HCT116 (cell line): ENCODE measurements around the gene PAPPA2. TPM values are rescaled to one million over a fixed set of nuclear protein-coding genes. Genes with fewer than 3 reads are reported as not detected.

ENCODE experiments used
- ATAC-seq: fragments of 200-7000 bp; cut with Tn5 transposase; 2 replicates; pipeline ENCODE4 v1.9.1; 2020; ENCODE audit warnings: mild to moderate bottlenecking, moderate library complexity
- BruUV-seq: library from RNA; stranded (reverse); fragments of 400-500 nt; replicated peaks from 2 replicates; lab custom pipeline; 2021; lab: Mats Ljungman, UMichigan
- CTCF ChIA-PET: fragments of 300-600 bp; sonication (Branson Sonifier 250); formaldehyde crosslinking; loops from one replicate; lab custom pipeline; 2021; ENCODE audit warnings: antibody characterized with exemption; lab: Charles Lee
- POLR2A ChIA-PET: fragments of 300-600, 350-600 bp; sonication (Branson Sonifier 250); formaldehyde crosslinking; loops from one replicate; lab custom pipeline; 2021; ENCODE audit warnings: antibody characterized with exemption; lab: Charles Lee
- RAD21 ChIA-PET, 2 experiments: fragments of 300-600 bp; sonication (Branson Sonifier 250); formaldehyde crosslinking; loops; one replicate each; lab custom pipeline; 2023; ENCODE audit warnings: low total read pairs in 2 of 2; ENCODE audit not compliant: uncharacterized antibody in 2 of 2, unreplicated experiment in 2 of 2, low non-redundant PET in 1 of 2; lab: Charles Lee
- DNase-seq: peaks from one replicate; pipeline ENCODE4 v3.0.0-alpha.2; 2010; ENCODE audit warnings: low read depth, low spot score
- H2AFZ ChIP-seq: fragments of 200-600 bp; shearing (Covaris generic), sonication (generic); 2 replicates; pipeline ENCODE4 v1.6.1; 2017; ENCODE audit warnings: low read depth, mixed run types, mixed read lengths, antibody characterized with exemption, low read length; ENCODE audit not compliant: poor library complexity, severe bottlenecking
- H3K27ac ChIP-seq: 2 replicates; pipeline ENCODE4 v1.5.1; 2012; ENCODE audit warnings: low read depth, low read length
- H3K27me3 ChIP-seq: fragments of 200-600 bp; sonication (generic); 2 replicates; pipeline ENCODE4 v1.6.1; 2016; ENCODE audit warnings: mixed run types, low read length, mixed read lengths; ENCODE audit not compliant: insufficient read depth
- H3K36me3 ChIP-seq, 2 experiments: fragments of 200-500 bp in 1 of 2; fragments of 200-600 bp in 1 of 2; sonication (Bioruptor generic) in 1 of 2; sonication (generic) in 1 of 2; 2 replicates each; pipeline versions ENCODE4 v1.5.1 to v1.6.1; 2014 to 2016; ENCODE audit warnings: low read length in 2 of 2, inconsistent platforms in 1 of 2, mixed read lengths in 1 of 2, mixed run types in 1 of 2; ENCODE audit not compliant: insufficient read depth in 2 of 2, control insufficient read depth in 1 of 2
- H3K4me1 ChIP-seq, 2 experiments: fragments of 200-600 bp in 1 of 2; sonication (generic) in 1 of 2; 2 replicates each; pipeline versions ENCODE4 v1.5.1 to v1.6.1; 2012 to 2017; ENCODE audit warnings: low read length in 2 of 2, inconsistent platforms in 1 of 2, mild to moderate bottlenecking in 1 of 2, mixed read lengths in 1 of 2, mixed run types in 1 of 2, moderate library complexity in 1 of 2; ENCODE audit not compliant: insufficient read depth in 2 of 2, control insufficient read depth in 1 of 2
- H3K4me2 ChIP-seq: fragments of 200-600 bp; sonication (generic); 2 replicates; pipeline ENCODE4 v1.6.1; 2017; ENCODE audit warnings: mixed run types, low read length, mixed read lengths
- H3K4me3 ChIP-seq, 2 experiments: fragments of 200-600 bp in 1 of 2; sonication (generic) in 1 of 2; replicated peaks in 1 of 2; 2 replicates each; pipeline ENCODE4 v1.5.1; 2011 to 2016; ENCODE audit warnings: low read length in 2 of 2, control low read depth in 1 of 2, low read depth in 1 of 2, mild to moderate bottlenecking in 1 of 2, mixed read lengths in 1 of 2, mixed run types in 1 of 2
- H3K79me2 ChIP-seq: fragments of 200-600 bp; sonication (generic); 2 replicates; pipeline ENCODE4 v1.6.1; 2017; ENCODE audit warnings: mild to moderate bottlenecking, mixed run types, low read length, moderate library complexity, mixed read lengths; ENCODE audit not compliant: insufficient read depth
- H3K9ac ChIP-seq: fragments of 200-600 bp; sonication (generic); 2 replicates; pipeline ENCODE4 v1.6.1; 2016; ENCODE audit warnings: low read length, mixed read lengths
- H3K9me2 ChIP-seq: fragments of 200-600 bp; sonication (generic), shearing (Covaris generic); 2 replicates; pipeline ENCODE4 v1.6.1; 2017; ENCODE audit warnings: mixed run types, mild to moderate bottlenecking, moderate library complexity; ENCODE audit not compliant: insufficient read depth
- H3K9me3 ChIP-seq, 2 experiments: fragments of 200-500 bp in 1 of 2; fragments of 200-600 bp in 1 of 2; sonication (Bioruptor generic) in 1 of 2; sonication (generic) in 1 of 2; 2 replicates each; pipeline ENCODE4 v1.6.1; 2014 to 2017; ENCODE audit warnings: low read length in 2 of 2, mixed read lengths in 2 of 2, inconsistent platforms in 1 of 2, low read depth in 1 of 2, mild to moderate bottlenecking in 1 of 2, mixed run types in 1 of 2, moderate library complexity in 1 of 2; ENCODE audit not compliant: control insufficient read depth in 1 of 2, insufficient read depth in 1 of 2
- H4K20me1 ChIP-seq: fragments of 200-600 bp; sonication (generic), shearing (Covaris generic); 2 replicates; pipeline ENCODE4 v1.6.1; 2017; ENCODE audit warnings: mixed run types, mild to moderate bottlenecking, moderate library complexity; ENCODE audit not compliant: insufficient read depth
- CBX3 ChIP-seq: IDR thresholded peaks from 2 replicates; pipeline ENCODE4 v1.6.1; 2012; ENCODE audit warnings: low read depth
- CEBPB ChIP-seq: IDR thresholded peaks from 2 replicates; pipeline ENCODE4 v1.6.1; 2012; ENCODE audit warnings: low read depth
- ELF1 ChIP-seq: IDR thresholded peaks from 2 replicates; pipeline ENCODE4 v1.6.1; 2012; ENCODE audit warnings: low read depth, borderline replicate concordance
- EZH2 ChIP-seq: fragments of 200-600 bp; sonication (generic); IDR thresholded peaks from 2 replicates; pipeline ENCODE4 v1.6.1; 2017; ENCODE audit warnings: antibody characterized with exemption, mixed run types
- EZH2phosphoT487 ChIP-seq: fragments of 200-600 bp; IDR thresholded peaks from 2 replicates; pipeline ENCODE4 v1.6.1; 2018; ENCODE audit warnings: antibody characterized with exemption, borderline replicate concordance
- FOSL1 ChIP-seq: IDR thresholded peaks from 2 replicates; pipeline ENCODE4 v1.6.1; 2012; ENCODE audit warnings: low read depth
- JUND ChIP-seq: IDR thresholded peaks from 2 replicates; pipeline ENCODE4 v1.6.1; 2012
- MAX ChIP-seq: IDR thresholded peaks from 2 replicates; pipeline ENCODE4 v1.6.1; 2012
- POLR2A ChIP-seq: IDR thresholded peaks from 2 replicates; pipeline ENCODE4 v1.7.0; 2011; ENCODE audit warnings: borderline replicate concordance; ENCODE audit not compliant: insufficient read depth, insufficient read length; ENCODE audit errors: extremely low read depth
- POLR2AphosphoS5 ChIP-seq: IDR thresholded peaks from 2 replicates; pipeline ENCODE4 v1.6.1; 2011; ENCODE audit warnings: mild to moderate bottlenecking, low read depth, low read length, moderate library complexity
- RAD21 ChIP-seq: IDR thresholded peaks from 2 replicates; pipeline ENCODE4 v1.6.1; 2012; ENCODE audit warnings: low read depth, mild to moderate bottlenecking
- SIN3A ChIP-seq: IDR thresholded peaks from 2 replicates; pipeline ENCODE4 v1.6.1; 2012; ENCODE audit warnings: low read depth
- SP1 ChIP-seq: IDR thresholded peaks from 2 replicates; pipeline ENCODE4 v1.6.1; 2012; ENCODE audit warnings: low read depth
- SRF ChIP-seq: IDR thresholded peaks from 2 replicates; pipeline ENCODE4 v1.6.1; 2012; ENCODE audit warnings: low read depth
- TCF7L2 ChIP-seq: IDR thresholded peaks from 2 replicates; pipeline ENCODE4 v1.7.0; 2011; ENCODE audit warnings: borderline replicate concordance, inconsistent platforms; ENCODE audit not compliant: insufficient read depth, insufficient read length; ENCODE audit errors: extremely low read depth
- ZFX ChIP-seq: fragments of 450-650 bp; IDR thresholded peaks from 2 replicates; pipeline ENCODE4 v1.6.1; 2017
- ZNF274 ChIP-seq: fragments of 200-500 bp; sonication (Bioruptor generic); IDR thresholded peaks from 2 replicates; pipeline ENCODE4 v1.6.1; 2014; ENCODE audit warnings: mild to moderate bottlenecking, low read depth, low read length, inconsistent platforms
- intact Hi-C: fragments of 100-400 bp; cut with micrococcal nuclease; formaldehyde crosslinking; loops from 2 replicates; pipeline ENCODE4 v1.10.0; 2022
- total RNA-seq: library from RNA; stranded (reverse); gene quantifications from one replicate; pipeline ENCODE4 v1.2.1, GENCODE V29; 2021; ENCODE audit not compliant: unreplicated experiment
- TF ChIP-seq, protein P1 (sequence below), 3 experiments: fragments of 200-600 bp in 1 of 3; sonication (generic) in 1 of 3; IDR thresholded peaks in 2 of 3; conservative IDR thresholded peaks in 1 of 3; 2 replicates each; pipeline ENCODE4 v1.5.1; 2012 to 2017; ENCODE audit warnings: low read depth in 2 of 3, low read length in 2 of 3, antibody characterized with exemption in 1 of 3, borderline replicate concordance in 1 of 3, control low read depth in 1 of 3, mild to moderate bottlenecking in 1 of 3, mixed read lengths in 1 of 3, mixed run types in 1 of 3, moderate library complexity in 1 of 3; ENCODE audit not compliant: insufficient read depth in 1 of 3
- TF ChIP-seq, protein P2 (sequence below): IDR thresholded peaks from 2 replicates; pipeline ENCODE4 v1.6.1; 2012

PAPPA2 gene
- total RNA-seq, 1 experiment from 2014 or later: not detected

DNA sequence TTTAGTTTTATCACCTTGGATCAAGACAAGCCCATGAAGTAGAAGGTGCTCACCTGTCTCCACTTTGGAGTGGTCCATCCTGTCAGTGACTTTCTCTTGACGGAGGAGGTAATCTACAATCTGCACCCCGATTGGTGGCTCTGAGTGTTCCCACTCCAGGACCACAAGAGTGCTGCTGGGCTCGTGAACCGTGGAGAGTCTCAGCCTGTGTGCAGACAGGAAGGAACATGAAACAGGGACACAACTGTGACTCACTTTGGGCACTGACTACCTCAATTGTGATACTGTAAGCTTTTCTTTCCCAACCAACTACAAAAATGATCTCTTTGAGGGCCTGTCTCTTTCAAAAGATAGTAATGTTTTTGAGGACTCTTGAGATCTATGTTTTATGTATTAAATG is 421.3 kb downstream of the PAPPA2 start:
- Histone ChIP-seq H2AFZ (no peak overlapping the region), H3K9ac (no peak overlapping the region), H3K4me3 (no peak overlapping the region), H4K20me1 (no peaks in the 10 kb centered on the region), H3K9me2 (no peaks in the 10 kb centered on the region), H3K4me1 (no peaks in the 10 kb centered on the region), H3K27ac (no peak overlapping the region), H3K27me3 (peaks cover 21% of the 10 kb centered on the region), H3K36me3 (no peaks in the 10 kb centered on the region), H3K9me3 (no peaks in the 10 kb centered on the region)
- ChIA-PET CTCF (interaction anchor here (1.8 kb wide), 1 partner anchor 14 kb away, joined by 4 read pairs; no protein-coding TSS in a partner anchor), POLR2A (no interaction called here), RAD21 (no interaction called here)
- DNase-seq (no peak), ATAC-seq (no peak)
- BruUV-seq: no TSS peak
- TF ChIP-seq RAD21: no peak
- TF ChIP-seq, all 23 proteins: peak for 0
- no peak overlapping the region for H3K4me2 ChIP-seq
- intact Hi-C loops: no loop called here
- H3K79me2 ChIP-seq: no peaks in the 10 kb centered on the region

GRCh38 chr1:176884911-176885310 is 421.9 kb downstream of the PAPPA2 start:
- H3K36me3 ChIP-seq: no peaks in the 10 kb centered on the region
- H3K4me2 ChIP-seq: no peak overlapping the region
- ATAC-seq (no peak), DNase-seq (no peak)
- intact Hi-C loops: no loop called here
- H3K9me3 ChIP-seq: no peaks in the 10 kb centered on the region
- POLR2A ChIA-PET: no interaction called here
- H3K27ac ChIP-seq: no peak overlapping the region
- H3K4me3 ChIP-seq: no peak overlapping the region
- no peak overlapping the region for H2AFZ ChIP-seq
- no TSS peak for BruUV-seq
- no peaks in the 10 kb centered on the region for H3K9me2 ChIP-seq
- H3K9ac ChIP-seq: no peak overlapping the region
- no peaks in the 10 kb centered on the region for H3K79me2 ChIP-seq
- RAD21 ChIA-PET: no interaction called here
- no peaks in the 10 kb centered on the region for H3K4me1 ChIP-seq
- no peaks in the 10 kb centered on the region for H4K20me1 ChIP-seq
- CTCF ChIA-PET: no interaction called here
- TF ChIP-seq SP1: no peak
- no peak for TF ChIP-seq POLR2A
- no peak for TF ChIP-seq FOSL1
- no peak for TF ChIP-seq RAD21
- TF ChIP-seq POLR2AphosphoS5: no peak
- no peak for TF ChIP-seq SRF
- TF ChIP-seq, protein P1, sequence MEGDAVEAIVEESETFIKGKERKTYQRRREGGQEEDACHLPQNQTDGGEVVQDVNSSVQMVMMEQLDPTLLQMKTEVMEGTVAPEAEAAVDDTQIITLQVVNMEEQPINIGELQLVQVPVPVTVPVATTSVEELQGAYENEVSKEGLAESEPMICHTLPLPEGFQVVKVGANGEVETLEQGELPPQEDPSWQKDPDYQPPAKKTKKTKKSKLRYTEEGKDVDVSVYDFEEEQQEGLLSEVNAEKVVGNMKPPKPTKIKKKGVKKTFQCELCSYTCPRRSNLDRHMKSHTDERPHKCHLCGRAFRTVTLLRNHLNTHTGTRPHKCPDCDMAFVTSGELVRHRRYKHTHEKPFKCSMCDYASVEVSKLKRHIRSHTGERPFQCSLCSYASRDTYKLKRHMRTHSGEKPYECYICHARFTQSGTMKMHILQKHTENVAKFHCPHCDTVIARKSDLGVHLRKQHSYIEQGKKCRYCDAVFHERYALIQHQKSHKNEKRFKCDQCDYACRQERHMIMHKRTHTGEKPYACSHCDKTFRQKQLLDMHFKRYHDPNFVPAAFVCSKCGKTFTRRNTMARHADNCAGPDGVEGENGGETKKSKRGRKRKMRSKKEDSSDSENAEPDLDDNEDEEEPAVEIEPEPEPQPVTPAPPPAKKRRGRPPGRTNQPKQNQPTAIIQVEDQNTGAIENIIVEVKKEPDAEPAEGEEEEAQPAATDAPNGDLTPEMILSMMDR (IDR thresholded peaks at IDR 0.05 in 2 of 3, conservative IDR thresholded peaks at IDR 0.05 in 1 of 3; ENCODE audit: borderline replicate concordance in 1 of 3, insufficient read depth in 1 of 3, low read depth in 2 of 3, low read length in 2 of 3): no peak
- no peak for TF ChIP-seq ELF1
- no peak for TF ChIP-seq EZH2phosphoT487
- no peak for TF ChIP-seq SIN3A
- TF ChIP-seq JUND: no peak
- no peak for TF ChIP-seq ZNF274
- TF ChIP-seq ZFX: no peak
- no peak for TF ChIP-seq CBX3
- TF ChIP-seq EZH2: no peak
- no peak for TF ChIP-seq CEBPB
- TF ChIP-seq MAX: no peak
- TF ChIP-seq, protein P2, sequence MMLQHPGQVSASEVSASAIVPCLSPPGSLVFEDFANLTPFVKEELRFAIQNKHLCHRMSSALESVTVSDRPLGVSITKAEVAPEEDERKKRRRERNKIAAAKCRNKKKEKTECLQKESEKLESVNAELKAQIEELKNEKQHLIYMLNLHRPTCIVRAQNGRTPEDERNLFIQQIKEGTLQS: no peak
- TF ChIP-seq TCF7L2: no peak
- TF ChIP-seq, all 23 proteins: peak for 0
- peaks cover 27% of the 10 kb centered on the region for H3K27me3 ChIP-seq
